Epithelial cell of umbilical artery (primary cell): ENCODE measurements around the gene SSR1. TPM values are rescaled to one million over a fixed set of nuclear protein-coding genes. Genes with fewer than 3 reads are reported as not detected.

ENCODE experiments used
- total RNA-seq: library from RNA; depleted of rRNA; stranded (reverse); fragments of >200 nt; gene quantifications from 2 replicates; pipeline ENCODE4 v1.2.3, GENCODE V29; 2014

SSR1 gene
- 79.9 and 116 TPM in 2 replicates for total RNA-seq

DNA sequence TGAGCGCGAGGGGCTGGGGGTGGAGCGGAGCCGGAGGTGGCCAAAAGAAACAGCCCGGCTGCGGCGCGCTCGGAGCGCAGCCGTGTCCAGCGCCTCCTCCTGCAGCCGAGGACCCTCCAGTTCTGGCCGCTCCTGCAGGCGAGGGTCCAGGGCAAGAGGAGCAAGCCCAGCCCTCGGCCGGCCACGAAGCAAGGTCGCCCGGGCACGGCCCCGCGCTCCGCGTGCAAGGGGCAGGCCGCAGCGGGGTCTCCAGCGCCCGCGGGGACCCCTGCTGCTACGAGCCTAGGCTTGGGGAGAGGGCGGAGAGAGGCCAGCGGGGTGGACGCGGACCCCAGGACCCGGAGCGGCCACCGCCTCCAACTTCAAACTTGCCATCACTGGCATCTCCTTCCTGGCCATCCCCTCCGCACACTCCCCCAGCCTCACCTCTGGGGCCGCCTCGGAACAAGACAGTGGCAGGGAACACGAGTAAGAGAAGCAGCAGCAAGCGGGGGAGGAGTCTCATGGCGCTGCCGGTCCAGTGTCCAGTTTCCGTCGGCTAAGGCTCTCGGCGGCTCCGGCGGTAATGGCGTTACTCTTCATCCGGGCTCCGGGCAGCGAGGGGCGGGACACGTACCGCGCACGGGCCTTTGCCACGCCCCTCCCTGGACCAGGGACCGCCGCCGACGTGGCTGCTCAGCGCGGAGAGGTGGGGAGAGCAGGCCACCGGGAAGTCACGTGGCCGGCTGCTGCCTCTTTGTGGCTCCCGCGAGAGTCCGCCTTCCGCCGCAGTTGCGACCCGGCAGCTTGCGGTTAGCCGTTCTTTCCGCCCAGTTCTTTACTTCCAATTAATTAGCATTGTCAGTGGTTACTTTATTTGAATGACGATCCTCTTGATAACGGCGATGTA, at the start of gene SSR1:
Gene SSR1, minus strand, starts transcription at position 584 of the 889 bp plus-strand sequence. Its CDS starts 79 bp downstream, at position 505.

Other genes starting within 250 kb of the SSR1 start
- 9.1 and 11.4 TPM in 2 replicates for gene RREB1, start 205.2 kb downstream of the SSR1 start, total RNA-seq
- 0.15 TPM in 1 of 2 replicates, not detected in the other for gene CAGE1, start 76.5 kb upstream of the SSR1 start, total RNA-seq
- 19.8 and 23.7 TPM in 2 replicates for gene RIOK1, start 76.6 kb upstream of the SSR1 start, total RNA-seq
- under 0.01 and 0.46 TPM in 2 replicates for gene DSP, start 228.5 kb upstream of the SSR1 start, total RNA-seq